PFSK-1 (cell line): ENCODE data around the gene WIZ.

Experiments
- POLR2AphosphoS5 ChIP-seq: IDR thresholded peaks from 2 replicates; pipeline ENCODE4 v1.6.1; 2012; ENCODE audit warnings: low read depth, mild to moderate bottlenecking, control low read depth, low read length, moderate library complexity
- TAF1 ChIP-seq: IDR thresholded peaks from 2 replicates; pipeline ENCODE4 v1.6.1; 2012; ENCODE audit warnings: low read length, control low read depth, borderline replicate concordance; ENCODE audit not compliant: insufficient read depth
- TF ChIP-seq, protein P1 (sequence below), 2 experiments: IDR thresholded peaks; 2 replicates each; pipeline versions ENCODE4 v1.6.1 to v1.8.0; 2011 to 2012; ENCODE audit warnings: low read depth in 2 of 2, low read length in 2 of 2, control low read depth in 1 of 2, inconsistent platforms in 1 of 2, mild to moderate bottlenecking in 1 of 2, moderate library complexity in 1 of 2; ENCODE audit not compliant: insufficient read depth in 1 of 2

DNA sequence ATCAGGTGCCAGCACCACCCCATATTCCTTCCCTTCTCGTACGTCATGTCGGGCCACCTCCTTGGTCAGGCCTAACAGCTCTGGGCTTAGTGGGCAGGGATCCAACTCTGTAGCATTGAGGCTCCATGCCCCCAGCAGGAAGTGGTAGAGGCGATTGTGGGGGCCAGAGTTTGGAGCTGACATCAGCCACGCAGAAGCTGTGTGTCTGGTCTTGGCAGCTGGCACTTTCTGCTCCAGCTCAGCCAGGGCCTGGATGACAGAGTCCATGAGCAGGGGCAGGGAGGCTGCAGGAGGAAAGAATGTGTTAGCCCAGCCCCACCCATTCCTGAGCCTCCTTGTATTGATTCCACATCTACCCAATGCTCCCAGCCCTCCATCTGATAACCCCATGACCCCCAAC, 26.6 kb upstream of the WIZ start:
- no peak for TF ChIP-seq TAF1
- no peak for TF ChIP-seq POLR2AphosphoS5
- TF ChIP-seq, protein P1, sequence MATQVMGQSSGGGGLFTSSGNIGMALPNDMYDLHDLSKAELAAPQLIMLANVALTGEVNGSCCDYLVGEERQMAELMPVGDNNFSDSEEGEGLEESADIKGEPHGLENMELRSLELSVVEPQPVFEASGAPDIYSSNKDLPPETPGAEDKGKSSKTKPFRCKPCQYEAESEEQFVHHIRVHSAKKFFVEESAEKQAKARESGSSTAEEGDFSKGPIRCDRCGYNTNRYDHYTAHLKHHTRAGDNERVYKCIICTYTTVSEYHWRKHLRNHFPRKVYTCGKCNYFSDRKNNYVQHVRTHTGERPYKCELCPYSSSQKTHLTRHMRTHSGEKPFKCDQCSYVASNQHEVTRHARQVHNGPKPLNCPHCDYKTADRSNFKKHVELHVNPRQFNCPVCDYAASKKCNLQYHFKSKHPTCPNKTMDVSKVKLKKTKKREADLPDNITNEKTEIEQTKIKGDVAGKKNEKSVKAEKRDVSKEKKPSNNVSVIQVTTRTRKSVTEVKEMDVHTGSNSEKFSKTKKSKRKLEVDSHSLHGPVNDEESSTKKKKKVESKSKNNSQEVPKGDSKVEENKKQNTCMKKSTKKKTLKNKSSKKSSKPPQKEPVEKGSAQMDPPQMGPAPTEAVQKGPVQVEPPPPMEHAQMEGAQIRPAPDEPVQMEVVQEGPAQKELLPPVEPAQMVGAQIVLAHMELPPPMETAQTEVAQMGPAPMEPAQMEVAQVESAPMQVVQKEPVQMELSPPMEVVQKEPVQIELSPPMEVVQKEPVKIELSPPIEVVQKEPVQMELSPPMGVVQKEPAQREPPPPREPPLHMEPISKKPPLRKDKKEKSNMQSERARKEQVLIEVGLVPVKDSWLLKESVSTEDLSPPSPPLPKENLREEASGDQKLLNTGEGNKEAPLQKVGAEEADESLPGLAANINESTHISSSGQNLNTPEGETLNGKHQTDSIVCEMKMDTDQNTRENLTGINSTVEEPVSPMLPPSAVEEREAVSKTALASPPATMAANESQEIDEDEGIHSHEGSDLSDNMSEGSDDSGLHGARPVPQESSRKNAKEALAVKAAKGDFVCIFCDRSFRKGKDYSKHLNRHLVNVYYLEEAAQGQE (IDR thresholded peaks at IDR 0.05; ENCODE audit: insufficient read depth in 1 of 2, low read depth in 2 of 2, low read length in 2 of 2) = no peak
